SK-N-SH (cell line): ENCODE data around the gene PRUNE1. TPM values are rescaled to one million over a fixed set of nuclear protein-coding genes. Genes with fewer than 3 reads are reported as not detected.

Source experiments
- CTCF ChIA-PET: fragments of 300-600, 350-600 bp; formaldehyde crosslinking; extraction: SDS; loops from one replicate; lab custom pipeline; 2021; lab: Yijun Ruan, JAX
- POLR2A ChIA-PET: fragments of 350-600 bp; sonication (Branson Sonifier 250); formaldehyde crosslinking; extraction: SDS; loops from one replicate; lab custom pipeline; 2020; ENCODE audit warnings: antibody characterized with exemption, inconsistent platforms; lab: Yijun Ruan, JAX
- DNase-seq: peaks from one replicate; pipeline ENCODE4 v3.0.0; 2012
- H2AFZ ChIP-seq: fragments of 200-600 bp; sonication (generic); 2 replicates; pipeline ENCODE4 v1.8.1; 2016; ENCODE audit warnings: antibody characterized with exemption, mild to moderate bottlenecking, low read depth
- H3F3A ChIP-seq: fragments of 200-600 bp; sonication (generic); replicated peaks from 2 replicates; pipeline ENCODE3; 2016; ENCODE audit warnings: antibody characterized with exemption, mild to moderate bottlenecking; ENCODE audit not compliant: insufficient read depth
- H3K27ac ChIP-seq, 2 experiments: fragments of 200-500 bp in 1 of 2; fragments of 200-600 bp in 1 of 2; sonication (Bioruptor generic) in 1 of 2; sonication (generic), shearing (Covaris generic) in 1 of 2; 2 replicates each; pipeline versions ENCODE4 v1.5.1 to v1.6.1; 2014 to 2016; ENCODE audit warnings: low read depth in 2 of 2, inconsistent platforms in 1 of 2, low read length in 1 of 2, mild to moderate bottlenecking in 1 of 2, mixed read lengths in 1 of 2
- H3K27me3 ChIP-seq: fragments of 200-600 bp; sonication (generic), shearing (Covaris generic); 2 replicates; pipeline ENCODE4 v1.6.1; 2016; ENCODE audit warnings: mixed run types; ENCODE audit not compliant: insufficient read depth
- H3K36me3 ChIP-seq, 2 experiments: fragments of 200-500 bp in 1 of 2; fragments of 200-600 bp in 1 of 2; sonication (Bioruptor generic) in 1 of 2; sonication (generic) in 1 of 2; replicated peaks in 1 of 2; 2 replicates each; pipeline versions ENCODE3 to v1.5.1; 2014 to 2016; ENCODE audit warnings: low read length in 1 of 2, mild to moderate bottlenecking in 1 of 2; ENCODE audit not compliant: insufficient read depth in 2 of 2, control insufficient read depth in 1 of 2
- H3K4me1 ChIP-seq, 2 experiments: fragments of 200-500 bp in 1 of 2; fragments of 200-600 bp in 1 of 2; sonication (Bioruptor generic) in 1 of 2; sonication (generic), shearing (Covaris generic) in 1 of 2; 2 replicates each; pipeline versions ENCODE4 v1.5.1 to v1.6.1; 2014 to 2016; ENCODE audit warnings: low read depth in 1 of 2, low read length in 1 of 2, mixed run types in 1 of 2; ENCODE audit not compliant: insufficient read depth in 2 of 2, control insufficient read depth in 1 of 2
- H3K4me2 ChIP-seq: fragments of 200-600 bp; sonication (generic), shearing (Covaris generic); 2 replicates; pipeline ENCODE4 v1.6.1; 2017; ENCODE audit warnings: mixed run types
- H3K4me3 ChIP-seq, 2 experiments: fragments of 200-500 bp in 1 of 2; fragments of 200-600 bp in 1 of 2; sonication (Bioruptor generic) in 1 of 2; sonication (generic), shearing (Covaris generic) in 1 of 2; 2 replicates each; pipeline versions ENCODE4 v1.5.1 to v1.8.1; 2014 to 2016; ENCODE audit warnings: low read depth in 2 of 2, inconsistent platforms in 1 of 2, low read length in 1 of 2, mild to moderate bottlenecking in 1 of 2, mixed read lengths in 1 of 2, moderate library complexity in 1 of 2
- H3K79me2 ChIP-seq: fragments of 200-600 bp; sonication (generic); 2 replicates; pipeline ENCODE4 v1.8.1; 2017; ENCODE audit warnings: mild to moderate bottlenecking; ENCODE audit not compliant: insufficient read depth
- H3K9ac ChIP-seq: fragments of 200-600 bp; sonication (generic); 2 replicates; pipeline ENCODE4 v1.6.1; 2017; ENCODE audit warnings: mixed run types
- H3K9me2 ChIP-seq: fragments of 200-600 bp; sonication (generic); 2 replicates; pipeline ENCODE4 v1.6.1; 2017; ENCODE audit warnings: mixed run types
- H3K9me3 ChIP-seq: fragments of 200-600 bp; sonication (generic); 2 replicates; pipeline ENCODE4 v1.6.1; 2017; ENCODE audit warnings: mixed run types, mild to moderate bottlenecking, moderate library complexity
- H4K20me1 ChIP-seq: fragments of 200-600 bp; sonication (generic); 2 replicates; pipeline ENCODE4 v1.6.1; 2017; ENCODE audit warnings: mild to moderate bottlenecking, mixed run types; ENCODE audit not compliant: insufficient read depth
- CHD2 ChIP-seq: fragments of 150-350 bp; IDR thresholded peaks from 2 replicates; pipeline ENCODE4 v1.6.1; 2018; ENCODE audit warnings: low read length; ENCODE audit not compliant: partially characterized antibody
- CTCF ChIP-seq: fragments of 200-600 bp; sonication (generic); IDR thresholded peaks from 2 replicates; pipeline ENCODE4 v1.6.1; 2017; ENCODE audit warnings: antibody characterized with exemption, mild to moderate bottlenecking, moderate library complexity
- ELF1 ChIP-seq: IDR thresholded peaks from 2 replicates; pipeline ENCODE4 v1.4.0; 2012
- EP300 ChIP-seq, 2 experiments: IDR thresholded peaks; 2 replicates each; pipeline versions ENCODE4 v1.4.0 to v1.6.1; 2012; ENCODE audit warnings: borderline replicate concordance in 1 of 2, low read depth in 1 of 2, low read length in 1 of 2
- FOXJ3 ChIP-seq: sonication (generic); formaldehyde crosslinking; IDR thresholded peaks from 2 replicates; pipeline ENCODE4 v1.5.1; 2020; ENCODE audit warnings: mild to moderate bottlenecking, missing genetic modification reagents
- GATA2 ChIP-seq: sonication (generic); formaldehyde crosslinking; IDR thresholded peaks from 2 replicates; pipeline ENCODE4 v1.5.0; 2020; ENCODE audit warnings: mild to moderate bottlenecking, missing genetic modification reagents
- IRF3 ChIP-seq: fragments of 150-350 bp; IDR thresholded peaks from 2 replicates; pipeline ENCODE4 v1.6.1; 2016; ENCODE audit warnings: mild to moderate bottlenecking, low read depth, low read length
- JUND ChIP-seq: IDR thresholded peaks from 2 replicates; pipeline ENCODE4 v1.4.0; 2012
- MAX ChIP-seq: IDR thresholded peaks from 2 replicates; pipeline ENCODE4 v1.4.0; 2012; ENCODE audit warnings: low read depth
- NFIC ChIP-seq: IDR thresholded peaks from 2 replicates; pipeline ENCODE4 v1.4.0; 2012; ENCODE audit warnings: borderline replicate concordance
- RCOR1 ChIP-seq: fragments of 150-350 bp; IDR thresholded peaks from 2 replicates; pipeline ENCODE4 v1.6.1; 2017; ENCODE audit warnings: antibody characterized with exemption, low read length
- REST ChIP-seq: IDR thresholded peaks from 2 replicates; pipeline ENCODE4 v1.6.1; 2012; ENCODE audit warnings: mild to moderate bottlenecking, low read depth, low read length, moderate library complexity
- RFX5 ChIP-seq: IDR thresholded peaks from 2 replicates; pipeline ENCODE4 v1.6.1; 2012; ENCODE audit warnings: mild to moderate bottlenecking, improper control_type of control experiment, low read length
- SIN3A ChIP-seq: IDR thresholded peaks from 2 replicates; pipeline ENCODE4 v1.6.1; 2012; ENCODE audit warnings: low read depth, mild to moderate bottlenecking, low read length, moderate library complexity, borderline replicate concordance
- TCF12 ChIP-seq: IDR thresholded peaks from 2 replicates; pipeline ENCODE4 v1.4.0; 2012
- USF2 ChIP-seq: fragments of 150-350 bp; IDR thresholded peaks from 2 replicates; pipeline ENCODE4 v1.6.1; 2017; ENCODE audit warnings: antibody characterized with exemption, low read length, low read depth, borderline replicate concordance
- YY1 ChIP-seq: IDR thresholded peaks from 2 replicates; pipeline ENCODE4 v1.4.0; 2012; ENCODE audit warnings: low read depth, mild to moderate bottlenecking
- ZBTB33 ChIP-seq: IDR thresholded peaks from 2 replicates; pipeline ENCODE4 v1.4.0; 2012; ENCODE audit warnings: low read depth, borderline replicate concordance
- WGBS: methylation state at CpG from one replicate; pipeline ENCODE4 v1.1.6; 2017; ENCODE audit warnings: low lambda C conversion rate; 5-methylcytosine and 5-hydroxymethylcytosine counted together
- polyA plus RNA-seq, 3 experiments: library from polyadenylated mRNA; depleted of rRNA; stranded (reverse); fragments of >200 nt; gene quantifications; 2 replicates each; pipeline ENCODE4 v1.2.3, GENCODE V29; 2012

Gene PRUNE1
- polyA plus RNA-seq, 1 of the 3 experiments (the other 2 are of a cell fraction), result 7.3 TPM

GRCh38 chr1:151049458-151049857 lies 41.2 kb downstream of the PRUNE1 start:
- H3K79me2 ChIP-seq, result peaks cover 15% of the 10 kb centered on the region; the same call in 1 of the 2 replicates
- no peak overlapping the region for H2AFZ ChIP-seq
- H3K9me3 ChIP-seq, result no peaks in the 10 kb centered on the region
- no peaks in the 10 kb centered on the region for H3K9me2 ChIP-seq
- peak overlapping the region; percentile 95; the same call in 1 of the 2 replicates for H3K4me2 ChIP-seq
- H4K20me1 ChIP-seq, result no peaks in the 10 kb centered on the region
- H3K9ac ChIP-seq, result no peak overlapping the region
- peaks cover 36% of the 10 kb centered on the region for H3F3A ChIP-seq
- POLR2A ChIA-PET, result interaction anchor here (3.5 kb wide), 1 partner anchor 10 kb away, joined by 24 read pairs; the partner anchor contains the start of genes CDC42SE1 and MLLT11
- TF ChIP-seq CHD2, result no peak
- TF ChIP-seq JUND, result no peak
- no peak for TF ChIP-seq IRF3
- no peak for TF ChIP-seq MAX
- TF ChIP-seq RFX5, result no peak
- no peak for TF ChIP-seq YY1
- no peak for TF ChIP-seq FOXJ3 (CRISPR knock-in tag)
- no peak for TF ChIP-seq ZBTB33
- no peak for TF ChIP-seq USF2
- TF ChIP-seq SIN3A, result no peak
- TF ChIP-seq RCOR1, result no peak
- TF ChIP-seq TCF12, result no peak
- TF ChIP-seq GATA2 (CRISPR knock-in tag), result no peak
- no peak for TF ChIP-seq CTCF
- TF ChIP-seq NFIC, result no peak
- TF ChIP-seq EP300 (IDR thresholded peaks at IDR 0.05; ENCODE audit: borderline replicate concordance in 1 of 2, low read depth in 1 of 2, low read length in 1 of 2), result no peak
- TF ChIP-seq ELF1, result no peak
- no peak for TF ChIP-seq REST
- no peak overlapping the region for H3K4me3 ChIP-seq
- DNase-seq, result no peak
- 100% methylated on average over 1 of the region's 5 CpGs for WGBS
- no peak overlapping the region for H3K27ac ChIP-seq
- CTCF ChIA-PET, result interaction anchor here (1.3 to 4.4 kb wide), 5 partner anchors 10 to 54 kb away, joined by 4 to 67 read pairs (median 5); partner anchors contain the start of genes CDC42SE1, MINDY1 and MLLT11
- H3K36me3 ChIP-seq, result peaks cover 34 to 41% of the 10 kb centered on the region in 2 experiments
- no peaks in the 10 kb centered on the region for H3K27me3 ChIP-seq
- peaks cover 0 to 12% of the 10 kb centered on the region in 2 experiments; a peak in 2 of 4 replicates for H3K4me1 ChIP-seq
